Keratinocyte (primary cell): Measurements from ENCODE around the gene RYR2. TPM values are rescaled to one million over a fixed set of nuclear protein-coding genes. Genes with fewer than 3 reads are reported as not detected.

Experiments used
- DNase-seq: peaks from one replicate; pipeline ENCODE4 v3.0.0-alpha.2; 2011; ENCODE audit warnings: low read depth, missing footprints, low spot score
- FAIRE-seq: peaks from 2 replicates; lab custom pipeline; 2011; peaks lifted over from hg19 to GRCh38; lab: Jason Lieb, UNC
- H2AFZ ChIP-seq: 2 replicates; pipeline ENCODE4 v1.6.0; 2012; ENCODE audit warnings: low read length, control low read depth, inconsistent platforms; ENCODE audit not compliant: control insufficient read depth
- H3K27ac ChIP-seq: 2 replicates; pipeline ENCODE4 v1.5.1; 2011; ENCODE audit warnings: low read length; ENCODE audit not compliant: control insufficient read depth, insufficient read depth
- H3K27me3 ChIP-seq: 3 replicates; pipeline ENCODE4 v1.6.0; 2011; ENCODE audit warnings: low read length; ENCODE audit not compliant: control insufficient read depth, insufficient read depth; ENCODE audit errors: extremely low read depth
- H3K36me3 ChIP-seq, 2 experiments: 2 replicates in 1 of 2; 3 replicates in 1 of 2; pipeline ENCODE4 v1.5.1; 2011; ENCODE audit warnings: low read length in 2 of 2, mild to moderate bottlenecking in 1 of 2; ENCODE audit not compliant: control insufficient read depth in 2 of 2, insufficient read depth in 2 of 2; ENCODE audit errors: extremely low read depth in 1 of 2
- H3K4me1 ChIP-seq: 3 replicates; pipeline ENCODE4 v1.5.1; 2011; ENCODE audit warnings: low read length; ENCODE audit not compliant: control insufficient read depth, insufficient read depth; ENCODE audit errors: extremely low read depth
- H3K4me2 ChIP-seq: 3 replicates; pipeline ENCODE4 v1.6.0; 2011; ENCODE audit warnings: low read depth, low read length; ENCODE audit not compliant: control insufficient read depth, insufficient read depth; ENCODE audit errors: extremely low read depth
- H3K4me3 ChIP-seq, 3 experiments: fragments of 200-600 bp in 1 of 3; sonication (generic) in 1 of 3; 2 replicates in 2 of 3; 3 replicates in 1 of 3; pipeline ENCODE4 v1.5.1; 2011 to 2016; ENCODE audit warnings: low read length in 3 of 3, mild to moderate bottlenecking in 3 of 3, control low read depth in 2 of 3, inconsistent platforms in 1 of 3, low read depth in 1 of 3, mixed read lengths in 1 of 3, mixed run types in 1 of 3, moderate library complexity in 1 of 3; ENCODE audit not compliant: control insufficient read depth in 2 of 3, insufficient read depth in 2 of 3; ENCODE audit errors: extremely low read depth in 1 of 3
- H3K79me2 ChIP-seq: 2 replicates; pipeline ENCODE4 v1.6.0; 2012; ENCODE audit warnings: low read length; ENCODE audit not compliant: control insufficient read depth, insufficient read depth
- H3K9ac ChIP-seq: 3 replicates; pipeline ENCODE4 v1.6.0; 2011; ENCODE audit warnings: low read length; ENCODE audit not compliant: control insufficient read depth, insufficient read depth; ENCODE audit errors: extremely low read depth
- H3K9me1 ChIP-seq: 3 replicates; pipeline ENCODE4 v1.6.0; 2011; ENCODE audit warnings: low read length; ENCODE audit not compliant: control insufficient read depth, insufficient read depth; ENCODE audit errors: extremely low read depth
- H3K9me3 ChIP-seq: 2 replicates; pipeline ENCODE4 v1.5.1; 2012; ENCODE audit warnings: low read depth, low read length; ENCODE audit not compliant: control insufficient read depth
- H4K20me1 ChIP-seq: 3 replicates; pipeline ENCODE4 v1.6.0; 2011; ENCODE audit warnings: low read length; ENCODE audit not compliant: control insufficient read depth, insufficient read depth; ENCODE audit errors: extremely low read depth
- CTCF ChIP-seq, 3 experiments: IDR thresholded peaks in 1 of 3; conservative IDR thresholded peaks in 1 of 3; optimal IDR thresholded peaks in 1 of 3; 2 replicates in 2 of 3; 3 replicates in 1 of 3; pipeline versions ENCODE3 to v1.5.1; 2011; ENCODE audit warnings: low read length in 3 of 3, mild to moderate bottlenecking in 3 of 3, moderate library complexity in 2 of 3, control low read depth in 1 of 3, inconsistent platforms in 1 of 3; ENCODE audit not compliant: insufficient read depth in 2 of 3; ENCODE audit errors: extremely low read depth in 1 of 3
- EZH2 ChIP-seq: IDR thresholded peaks from one replicate; pipeline ENCODE4 v1.6.1; 2012; ENCODE audit warnings: inconsistent platforms, mild to moderate bottlenecking, low read length, moderate library complexity
- dilution Hi-C: fragments of 300-500 bp; cut with MboI; formaldehyde crosslinking; loops from one replicate; pipeline ENCODE4 v1.7.0; 2020; ENCODE audit warnings: low sequenced_read_pairs; ENCODE audit not compliant: extremely low pct_ligation_motif_present
- polyA plus RNA-seq, 5 experiments: library from polyadenylated mRNA; depleted of rRNA in 3 of 5; stranded (reverse) in 3 of 5; stranded (forward) in 1 of 5; unstranded in 1 of 5; fragments of >200 nt; gene quantifications; 1 replicate in 1 of 5; 2 replicates in 3 of 5; 3 replicates in 1 of 5; pipeline versions ENCODE4 v1.2.1 to v1.2.3, GENCODE V29; 2011 to 2012; ENCODE audit warnings: missing spikeins in 2 of 5, low read depth in 1 of 5, low replicate concordance in 1 of 5

RYR2 gene
- polyA plus RNA-seq, 1 donor (not counting 4 experiments of a cell fraction or from before 2014, with no cell fraction given), result 0.05 TPM

GRCh38 chr1:237525102-237525501 lies 483.1 kb downstream of the RYR2 start:
- Histone ChIP-seq H3K4me3 (no peak overlapping the region), H3K9me3 (no peaks in the 10 kb centered on the region), H3K4me1 (no peaks in the 10 kb centered on the region), H2AFZ (no peak overlapping the region), H3K79me2 (no peaks in the 10 kb centered on the region), H3K4me2 (no peak overlapping the region), H3K27ac (no peak overlapping the region), H3K9ac (no peak overlapping the region), H3K27me3 (no peaks in the 10 kb centered on the region), H3K36me3 (no peaks in the 10 kb centered on the region), H3K9me1 (no peaks in the 10 kb centered on the region), H4K20me1 (no peaks in the 10 kb centered on the region)
- TF ChIP-seq CTCF (optimal IDR thresholded peaks at IDR 0.05 in 1 of 3, IDR thresholded peaks at IDR 0.05 in 1 of 3, conservative IDR thresholded peaks at IDR 0.05 in 1 of 3; ENCODE audit: extremely low read depth in 1 of 3, insufficient read depth in 2 of 3, low read length in 3 of 3) (no peak), EZH2 (no peak)
- dilution Hi-C loops, result no loop called here
- DNase-seq (no peak), FAIRE-seq (no peak)

GRCh38 chr1:237527761-237528160 lies 485.8 kb downstream of the RYR2 start:
- DNase-seq, result no peak
- H3K4me2 ChIP-seq, result no peak overlapping the region
- dilution Hi-C loops, result no loop called here
- TF ChIP-seq CTCF (optimal IDR thresholded peaks at IDR 0.05 in 1 of 3, IDR thresholded peaks at IDR 0.05 in 1 of 3, conservative IDR thresholded peaks at IDR 0.05 in 1 of 3; ENCODE audit: extremely low read depth in 1 of 3, insufficient read depth in 2 of 3, low read length in 3 of 3) (no peak), EZH2 (no peak)
- H3K4me3 ChIP-seq, result no peak overlapping the region
- H3K9me1 ChIP-seq, result no peaks in the 10 kb centered on the region
- no peak for FAIRE-seq
- no peaks in the 10 kb centered on the region for H3K9me3 ChIP-seq
- H3K36me3 ChIP-seq, result no peaks in the 10 kb centered on the region
- no peak overlapping the region for H3K27ac ChIP-seq
- no peak overlapping the region for H3K9ac ChIP-seq
- no peaks in the 10 kb centered on the region for H3K4me1 ChIP-seq
- no peaks in the 10 kb centered on the region for H3K27me3 ChIP-seq
- no peak overlapping the region for H2AFZ ChIP-seq
- no peaks in the 10 kb centered on the region for H3K79me2 ChIP-seq
- no peaks in the 10 kb centered on the region for H4K20me1 ChIP-seq
